Prostate gland (tissue), 2 donors: ENCODE results near the gene OGFOD1. TPM values are rescaled to one million over a fixed set of nuclear protein-coding genes. Genes with fewer than 3 reads are reported as not detected.

Experiments used
- DNase-seq: peaks from one replicate; pipeline ENCODE4 v3.0.0-alpha.2; 2019; ENCODE audit warnings: low spot score
- H3K27ac ChIP-seq, 2 donors: fragments of 200-600 bp; sonication (generic); 2 replicates each; pipeline ENCODE4 v1.5.1; 2017 to 2019
- H3K27me3 ChIP-seq: fragments of 200-600 bp; sonication (generic); replicated peaks from 2 replicates; pipeline ENCODE4 v1.5.1; 2019; ENCODE audit not compliant: insufficient read depth
- H3K36me3 ChIP-seq, 2 donors: fragments of 200-600 bp; sonication (generic); 1 replicate in 1 of 2; 2 replicates in 1 of 2; pipeline versions ENCODE4 v1.5.1 to v1.8.1; 2017 to 2019
- H3K4me1 ChIP-seq: fragments of 200-600 bp; sonication (generic); replicated peaks from 2 replicates; pipeline ENCODE4 v1.5.1; 2019
- H3K4me3 ChIP-seq, 2 donors: fragments of 200-600 bp; sonication (generic); 2 replicates each; pipeline ENCODE4 v1.5.1; 2017 to 2019
- H3K9me3 ChIP-seq: fragments of 200-600 bp; sonication (generic); 2 replicates; pipeline ENCODE4 v1.5.1; 2017
- POLR2A ChIP-seq: fragments of 450-650 bp; IDR thresholded peaks from one replicate; pipeline ENCODE4 v1.6.1; 2016; ENCODE audit warnings: antibody characterized with exemption, mild to moderate bottlenecking
- POLR2AphosphoS5 ChIP-seq: sonication (generic); formaldehyde crosslinking; IDR thresholded peaks from one replicate; pipeline ENCODE4 v1.6.1; 2017; ENCODE audit warnings: antibody characterized with exemption
- WGBS: methylation state at CpG from one replicate; pipeline ENCODE4 v1.1.5; 2018; 5-methylcytosine and 5-hydroxymethylcytosine counted together
- intact Hi-C: fragments of 100-400 bp; cut with DNase I; formaldehyde crosslinking; loops from one replicate; pipeline ENCODE4 v1.14.2; 2022
- total RNA-seq, 2 donors: library from RNA; depleted of rRNA; stranded (reverse); fragments of >200 nt; gene quantifications; one replicate each; pipeline ENCODE4 v1.1.0, GENCODE V29; 2016
- TF ChIP-seq, protein P1 (sequence below), 4 experiments: fragments of 200-600 bp in 2 of 4; fragments of 450-650 bp in 2 of 4; sonication (generic) in 2 of 4; IDR thresholded peaks; 1 replicate in 3 of 4; 2 replicates in 1 of 4; pipeline ENCODE4 v1.5.1; 2016 to 2019; ENCODE audit warnings: antibody characterized with exemption in 4 of 4, mild to moderate bottlenecking in 2 of 4, moderate library complexity in 2 of 4

OGFOD1 gene
- total RNA-seq, 2 donors from 2014 or later, result 18.5 to 57.2 TPM

DNA sequence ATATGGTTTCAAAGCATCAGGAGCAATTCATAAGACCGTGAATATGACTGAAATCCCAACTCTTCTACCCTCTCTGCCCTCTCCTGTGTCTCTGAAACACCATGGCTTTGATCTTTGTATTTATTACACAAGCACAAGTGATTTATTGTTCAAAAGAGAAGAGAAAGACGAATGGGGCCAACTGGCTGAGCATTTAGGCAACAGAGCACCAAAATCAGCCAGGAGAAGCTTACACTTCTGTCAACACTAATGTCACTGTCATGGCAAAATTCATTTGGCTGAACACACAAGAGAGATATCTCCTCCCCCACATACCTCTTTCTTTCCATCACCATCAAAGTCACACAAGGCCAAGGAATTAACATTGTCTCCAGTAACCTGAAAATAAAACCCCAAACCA is 59.2 kb downstream of the OGFOD1 start:
- DNase-seq, result no peak
- TF ChIP-seq POLR2A (no peak), POLR2AphosphoS5 (no peak)
- TF ChIP-seq, protein P1, sequence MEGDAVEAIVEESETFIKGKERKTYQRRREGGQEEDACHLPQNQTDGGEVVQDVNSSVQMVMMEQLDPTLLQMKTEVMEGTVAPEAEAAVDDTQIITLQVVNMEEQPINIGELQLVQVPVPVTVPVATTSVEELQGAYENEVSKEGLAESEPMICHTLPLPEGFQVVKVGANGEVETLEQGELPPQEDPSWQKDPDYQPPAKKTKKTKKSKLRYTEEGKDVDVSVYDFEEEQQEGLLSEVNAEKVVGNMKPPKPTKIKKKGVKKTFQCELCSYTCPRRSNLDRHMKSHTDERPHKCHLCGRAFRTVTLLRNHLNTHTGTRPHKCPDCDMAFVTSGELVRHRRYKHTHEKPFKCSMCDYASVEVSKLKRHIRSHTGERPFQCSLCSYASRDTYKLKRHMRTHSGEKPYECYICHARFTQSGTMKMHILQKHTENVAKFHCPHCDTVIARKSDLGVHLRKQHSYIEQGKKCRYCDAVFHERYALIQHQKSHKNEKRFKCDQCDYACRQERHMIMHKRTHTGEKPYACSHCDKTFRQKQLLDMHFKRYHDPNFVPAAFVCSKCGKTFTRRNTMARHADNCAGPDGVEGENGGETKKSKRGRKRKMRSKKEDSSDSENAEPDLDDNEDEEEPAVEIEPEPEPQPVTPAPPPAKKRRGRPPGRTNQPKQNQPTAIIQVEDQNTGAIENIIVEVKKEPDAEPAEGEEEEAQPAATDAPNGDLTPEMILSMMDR (IDR thresholded peaks at IDR 0.05), result no peak
- intact Hi-C loops, result no loop called here
- Histone ChIP-seq H3K4me3 (no peak overlapping the region), H3K9me3 (no peaks in the 10 kb centered on the region), H3K36me3 (peaks cover 0 to 4% of the 10 kb centered on the region in 2 donors), H3K4me1 (no peaks in the 10 kb centered on the region), H3K27me3 (no peaks in the 10 kb centered on the region), H3K27ac (no peak overlapping the region)
- WGBS, result 50% methylated on average over 2 of the region's 2 CpGs

DNA sequence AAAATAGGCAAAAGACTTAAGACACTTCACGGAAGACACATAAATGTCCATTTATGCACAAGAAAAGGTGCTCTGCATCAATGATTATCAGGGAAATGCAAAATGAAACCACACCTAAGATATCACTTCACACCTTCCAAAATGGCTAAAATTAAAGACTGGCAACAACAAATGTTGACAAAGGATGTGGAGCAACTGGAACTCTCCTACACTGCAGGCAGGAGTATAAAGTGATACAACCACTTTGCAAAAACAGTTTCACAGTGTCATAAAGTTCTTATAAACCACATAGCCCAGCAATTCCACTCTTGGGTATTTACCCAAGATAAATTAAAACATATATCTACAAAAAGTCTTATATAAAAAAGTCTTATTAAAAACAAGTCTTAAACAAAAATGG is 60.7 kb downstream of the OGFOD1 start:
- Histone ChIP-seq H3K27ac (no peak overlapping the region), H3K27me3 (no peaks in the 10 kb centered on the region), H3K4me3 (no peak overlapping the region), H3K9me3 (no peaks in the 10 kb centered on the region), H3K36me3 (peaks cover 0 to 4% of the 10 kb centered on the region in 2 donors), H3K4me1 (no peaks in the 10 kb centered on the region)
- WGBS, result 94% methylated on average over 1 of the region's 1 CpG
- DNase-seq, result no peak
- no peak for TF ChIP-seq POLR2AphosphoS5
- TF ChIP-seq POLR2A, result no peak
- TF ChIP-seq, protein P1 (IDR thresholded peaks at IDR 0.05), result no peak
- intact Hi-C loops, result no loop called here

DNA sequence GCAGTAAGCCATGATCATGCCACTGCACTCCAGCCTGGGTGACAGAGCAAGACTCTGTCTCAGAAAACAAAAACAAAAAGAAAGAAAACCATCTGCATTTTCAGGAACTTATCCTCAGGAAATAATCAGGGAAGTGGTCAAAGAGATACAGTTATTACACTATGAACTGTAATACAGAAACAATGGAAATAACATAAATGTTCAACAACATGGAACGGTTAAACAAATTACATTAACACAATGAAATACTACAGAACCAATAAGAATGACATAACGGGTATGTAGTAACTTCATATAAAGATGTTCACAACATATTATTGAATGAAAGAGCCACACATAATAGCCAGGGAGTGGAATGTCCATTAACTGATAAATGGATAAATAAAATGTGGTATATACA is 61.7 kb downstream of the OGFOD1 start:
- H3K4me1 ChIP-seq, result no peaks in the 10 kb centered on the region
- H3K36me3 ChIP-seq, result peaks cover 0 to 4% of the 10 kb centered on the region in 2 donors
- H3K27ac ChIP-seq, result no peak overlapping the region
- no peak for DNase-seq
- H3K27me3 ChIP-seq, result no peaks in the 10 kb centered on the region
- WGBS, result 96% methylated on average over 2 of the region's 2 CpGs
- no peaks in the 10 kb centered on the region for H3K9me3 ChIP-seq
- no peak overlapping the region for H3K4me3 ChIP-seq
- no peak for TF ChIP-seq POLR2A
- no peak for TF ChIP-seq POLR2AphosphoS5
- TF ChIP-seq, protein P1 (IDR thresholded peaks at IDR 0.05), result no peak
- intact Hi-C loops, result no loop called here

DNA sequence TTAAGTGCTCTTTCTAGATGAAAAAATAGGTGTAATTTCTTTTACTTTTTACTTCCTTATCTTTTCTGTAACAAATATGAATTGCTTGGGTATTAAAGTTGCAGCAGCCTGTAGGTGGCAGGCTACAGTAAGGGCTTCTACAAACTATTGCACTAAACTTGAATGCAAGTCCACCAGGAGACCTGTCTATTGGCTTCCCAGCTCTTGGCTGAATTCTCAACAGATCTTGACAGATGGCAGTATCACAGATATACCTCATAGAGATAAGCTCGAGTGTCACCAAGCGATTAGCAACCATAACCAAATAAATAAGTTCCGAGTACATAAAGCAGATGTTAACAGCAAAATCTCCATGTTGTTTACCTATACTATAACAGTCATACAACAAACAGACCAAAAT is 62.6 kb downstream of the OGFOD1 start:
- intact Hi-C loops, result loop anchor here (2.0 kb wide), 1 partner anchor 187 kb away; no protein-coding TSS in a partner anchor
- Histone ChIP-seq H3K36me3 (peaks cover 0 to 4% of the 10 kb centered on the region in 2 donors), H3K27me3 (no peaks in the 10 kb centered on the region), H3K27ac (no peak overlapping the region), H3K9me3 (no peaks in the 10 kb centered on the region), H3K4me1 (no peaks in the 10 kb centered on the region), H3K4me3 (no peak overlapping the region)
- WGBS, result 47% methylated on average over 3 of the region's 3 CpGs
- peak; percentile 66 for DNase-seq
- TF ChIP-seq POLR2A, result no peak
- TF ChIP-seq POLR2AphosphoS5, result peak; percentile 41
- TF ChIP-seq, protein P1 (IDR thresholded peaks at IDR 0.05), result peak; percentile 40 to 84 (median 70)

DNA sequence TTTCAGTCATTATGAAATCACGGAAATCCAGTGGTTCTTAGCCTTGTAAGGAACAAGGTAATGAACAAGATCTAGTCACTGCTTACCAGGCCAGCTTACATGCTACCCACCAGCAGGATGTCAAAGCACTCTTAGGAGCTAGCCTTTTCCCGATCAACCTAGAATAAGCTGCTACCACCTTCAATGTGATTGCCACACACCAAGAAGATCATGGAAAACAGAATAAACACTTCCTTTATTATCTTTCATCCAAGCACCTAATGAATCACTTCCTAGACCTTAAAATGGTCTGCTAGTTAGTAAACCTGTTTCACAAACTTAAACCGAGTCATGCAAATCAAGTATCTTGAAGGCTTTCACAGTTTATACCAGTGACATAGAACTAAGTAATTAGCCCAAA is 63.5 kb downstream of the OGFOD1 start:
- no peaks in the 10 kb centered on the region for H3K4me1 ChIP-seq
- 69% methylated on average over 3 of the region's 3 CpGs for WGBS
- TF ChIP-seq POLR2AphosphoS5 (no peak), POLR2A (no peak)
- TF ChIP-seq, protein P1 (IDR thresholded peaks at IDR 0.05), result no peak
- intact Hi-C loops, result loop anchor here (2.0 kb wide), 1 partner anchor 186 kb away; no protein-coding TSS in a partner anchor
- no peaks in the 10 kb centered on the region for H3K27me3 ChIP-seq
- H3K9me3 ChIP-seq, result no peaks in the 10 kb centered on the region
- H3K27ac ChIP-seq, result no peak overlapping the region
- H3K4me3 ChIP-seq, result no peak overlapping the region
- no peaks in the 10 kb centered on the region for H3K36me3 ChIP-seq
- DNase-seq, result no peak
